Measurements from ENCODE around the gene AP2A2.

Gene AP2A2

GRCh38 chr11:926341-926916 lies 759 bp downstream of the AP2A2 start:
- DNase-seq = no peak

- DNase-seq = no peak
These were observed 2.2 kb downstream of the AP2A2 start for GRCh38 chr11:927871-928270.

GRCh38 chr11:928786-929185 lies 3.1 kb downstream of the AP2A2 start:
- DNase-seq = no peak

GRCh38 chr11:929405-929804 lies 3.7 kb downstream of the AP2A2 start:
- no peak for DNase-seq

- no peak for DNase-seq
These were observed 5.7 kb downstream of the AP2A2 start for GRCh38 chr11:931385-931784.

GRCh38 chr11:932435-932834 lies 6.8 kb downstream of the AP2A2 start:
- DNase-seq = no peak

GRCh38 chr11:933142-933851 lies 7.6 kb downstream of the AP2A2 start:
- no peak for DNase-seq

- DNase-seq = no peak
These were observed 8.3 kb downstream of the AP2A2 start for GRCh38 chr11:933936-934335.

GRCh38 chr11:934527-934926 lies 8.9 kb downstream of the AP2A2 start:
- DNase-seq = no peak

- no peak for DNase-seq
These were observed 10.5 kb downstream of the AP2A2 start for GRCh38 chr11:936199-936598.

- no peak for DNase-seq
These were observed 12.2 kb downstream of the AP2A2 start for GRCh38 chr11:937841-938261.

GRCh38 chr11:940496-941135 lies 14.9 kb downstream of the AP2A2 start:
- no peak for DNase-seq

- no peak for DNase-seq
These were observed 17.2 kb downstream of the AP2A2 start for GRCh38 chr11:942823-943222.

GRCh38 chr11:944711-945470 lies 19.2 kb downstream of the AP2A2 start:
- no peak for DNase-seq

GRCh38 chr11:945986-946385 lies 20.3 kb downstream of the AP2A2 start:
- DNase-seq = no peak

GRCh38 chr11:947744-948143 lies 22.1 kb downstream of the AP2A2 start:
- no peak for DNase-seq

- DNase-seq = no peak
These were observed 25.8 kb downstream of the AP2A2 start for GRCh38 chr11:951507-951906.

- DNase-seq = no peak
These were observed 27.0 kb downstream of the AP2A2 start for GRCh38 chr11:952406-953385.

GRCh38 chr11:953512-953911 lies 27.8 kb downstream of the AP2A2 start:
- DNase-seq = no peak

- no peak for DNase-seq
These were observed 28.9 kb downstream of the AP2A2 start for GRCh38 chr11:954392-955153.
